ENCODE data around the gene TTC17.
"Not testable (repeated sequence)": the region's sequence is repeated elsewhere in the genome, so short reads cannot be mapped to it uniquely, and the experiment has no call there.

TTC17 gene

GRCh38 chr11:43396617-43397016 is 37.9 kb downstream of the TTC17 start:
- no peaks in the 10 kb centered on the region; the same call in none of the 2 replicates for H3K36me3 ChIP-seq
- no peak overlapping the region for H3K4me3 ChIP-seq (ENCODE audit: low read depth, low read length)
- H3K27me3 ChIP-seq, result no peaks in the 10 kb centered on the region
- H3K4me1 ChIP-seq, result no peaks in the 10 kb centered on the region
- DNase-seq, result no peak
- TF ChIP-seq, protein P1, sequence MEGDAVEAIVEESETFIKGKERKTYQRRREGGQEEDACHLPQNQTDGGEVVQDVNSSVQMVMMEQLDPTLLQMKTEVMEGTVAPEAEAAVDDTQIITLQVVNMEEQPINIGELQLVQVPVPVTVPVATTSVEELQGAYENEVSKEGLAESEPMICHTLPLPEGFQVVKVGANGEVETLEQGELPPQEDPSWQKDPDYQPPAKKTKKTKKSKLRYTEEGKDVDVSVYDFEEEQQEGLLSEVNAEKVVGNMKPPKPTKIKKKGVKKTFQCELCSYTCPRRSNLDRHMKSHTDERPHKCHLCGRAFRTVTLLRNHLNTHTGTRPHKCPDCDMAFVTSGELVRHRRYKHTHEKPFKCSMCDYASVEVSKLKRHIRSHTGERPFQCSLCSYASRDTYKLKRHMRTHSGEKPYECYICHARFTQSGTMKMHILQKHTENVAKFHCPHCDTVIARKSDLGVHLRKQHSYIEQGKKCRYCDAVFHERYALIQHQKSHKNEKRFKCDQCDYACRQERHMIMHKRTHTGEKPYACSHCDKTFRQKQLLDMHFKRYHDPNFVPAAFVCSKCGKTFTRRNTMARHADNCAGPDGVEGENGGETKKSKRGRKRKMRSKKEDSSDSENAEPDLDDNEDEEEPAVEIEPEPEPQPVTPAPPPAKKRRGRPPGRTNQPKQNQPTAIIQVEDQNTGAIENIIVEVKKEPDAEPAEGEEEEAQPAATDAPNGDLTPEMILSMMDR (IDR thresholded peaks at IDR 0.05; ENCODE audit: low read depth, low read length), result no peak
- no peaks in the 10 kb centered on the region for H3K9me3 ChIP-seq

DNA sequence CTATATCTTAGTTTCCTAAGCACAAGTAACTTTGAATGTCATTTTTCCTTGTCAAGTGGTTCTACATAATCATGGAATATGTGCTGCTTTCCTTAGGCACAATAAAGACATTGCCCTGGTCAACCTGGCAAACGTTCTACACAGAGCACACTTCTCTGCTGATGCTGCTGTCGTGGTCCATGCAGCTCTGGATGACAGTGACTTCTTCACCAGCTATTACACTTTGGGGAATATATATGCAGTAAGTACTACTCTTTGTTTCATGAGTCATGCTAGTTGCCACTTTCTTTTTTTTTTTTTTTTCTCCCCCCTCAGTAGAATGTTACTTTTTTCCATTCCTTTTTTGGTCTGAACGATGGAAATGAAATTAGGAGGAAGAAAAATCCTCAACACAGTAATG is 38.5 kb downstream of the TTC17 start:
- no peak overlapping the region for H3K4me3 ChIP-seq (ENCODE audit: low read depth, low read length)
- no peaks in the 10 kb centered on the region for H3K9me3 ChIP-seq
- TF ChIP-seq, protein P1 (IDR thresholded peaks at IDR 0.05; ENCODE audit: low read depth, low read length), result no peak
- no peak for DNase-seq
- no peaks in the 10 kb centered on the region; the same call in none of the 2 replicates for H3K36me3 ChIP-seq
- H3K4me1 ChIP-seq, result no peaks in the 10 kb centered on the region
- H3K27me3 ChIP-seq, result no peaks in the 10 kb centered on the region

DNA sequence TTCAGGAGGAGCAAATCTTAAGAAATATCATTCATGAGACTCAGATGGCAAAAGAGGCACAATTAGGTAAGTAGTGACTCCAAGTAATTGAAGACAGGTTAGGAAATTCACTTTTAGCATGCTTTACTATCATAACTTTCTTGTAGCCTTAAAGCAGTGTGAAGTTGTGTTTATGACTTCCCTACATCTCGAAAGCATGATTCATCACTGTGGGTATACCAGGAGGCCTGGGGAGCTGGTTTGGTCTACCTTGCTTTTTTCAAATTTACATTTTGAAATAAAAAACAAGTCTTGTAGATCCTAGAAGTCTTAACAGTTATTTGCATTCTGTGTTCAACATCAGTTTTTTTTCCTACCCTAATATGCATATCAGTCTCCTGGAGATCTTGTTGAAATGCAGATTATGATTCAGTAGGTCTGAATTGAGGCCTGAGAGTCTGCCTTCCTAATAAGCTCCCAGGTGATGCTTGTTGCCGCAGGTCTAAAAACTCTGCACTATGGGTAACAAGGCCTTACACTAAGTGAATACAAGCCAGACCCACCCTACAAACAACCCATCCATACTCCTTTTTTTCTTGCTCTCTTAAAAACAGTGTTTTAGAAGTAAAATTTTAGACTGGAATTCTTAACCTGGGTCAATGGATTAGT is 41.4 kb downstream of the TTC17 start:
- no peaks in the 10 kb centered on the region for H3K27me3 ChIP-seq
- TF ChIP-seq, protein P1 (IDR thresholded peaks at IDR 0.05; ENCODE audit: low read depth, low read length), result no peak
- DNase-seq, result no peak
- H3K4me3 ChIP-seq (ENCODE audit: low read depth, low read length), result no peak overlapping the region
- H3K36me3 ChIP-seq, result no peaks in the 10 kb centered on the region; the same call in none of the 2 replicates
- no peaks in the 10 kb centered on the region for H3K9me3 ChIP-seq
- no peaks in the 10 kb centered on the region for H3K4me1 ChIP-seq

- Histone ChIP-seq H3K9me3 (no peaks in the 10 kb centered on the region), H3K27me3 (no peaks in the 10 kb centered on the region), H3K4me3 (ENCODE audit: low read depth, low read length) (no peak overlapping the region), H3K36me3 (no peaks in the 10 kb centered on the region; the same call in none of the 2 replicates), H3K4me1 (no peaks in the 10 kb centered on the region)
- TF ChIP-seq, protein P1 (IDR thresholded peaks at IDR 0.05; ENCODE audit: low read depth, low read length), result no peak
- DNase-seq, result no peak
Measured at GRCh38 chr11:43401252-43401651, 42.5 kb downstream of the TTC17 start.

GRCh38 chr11:43401811-43402210 is 43.1 kb downstream of the TTC17 start:
- H3K9me3 ChIP-seq; H3K4me1 ChIP-seq; H3K27me3 ChIP-seq; H3K4me3 ChIP-seq (ENCODE audit: low read depth, low read length); H3K36me3 ChIP-seq; DNase-seq: not testable (repeated sequence)

GRCh38 chr11:43403357-43404231 is 44.9 kb downstream of the TTC17 start:
- H3K4me3 ChIP-seq (ENCODE audit: low read depth, low read length), result no peak overlapping the region
- no peaks in the 10 kb centered on the region for H3K9me3 ChIP-seq
- DNase-seq, result no peak
- TF ChIP-seq, protein P1 (IDR thresholded peaks at IDR 0.05; ENCODE audit: low read depth, low read length), result no peak
- no peaks in the 10 kb centered on the region for H3K4me1 ChIP-seq
- no peaks in the 10 kb centered on the region for H3K27me3 ChIP-seq
- H3K36me3 ChIP-seq, result no peaks in the 10 kb centered on the region; the same call in none of the 2 replicates

Data from BE2C (cell line).